ENCODE measurements around the gene ITGA7.
"Not testable (repeated sequence)": the region's sequence is repeated elsewhere in the genome, so short reads cannot be mapped to it uniquely, and the experiment has no call there.

The ITGA7 gene

GRCh38 chr12:55679691-55680090 is 28.0 kb downstream of the ITGA7 start:
- no peak for DNase-seq

GRCh38 chr12:55676707-55677106 is 31.0 kb downstream of the ITGA7 start:
- DNase-seq = no peak

GRCh38 chr12:55675666-55676065 is 32.0 kb downstream of the ITGA7 start:
- DNase-seq = no peak

GRCh38 chr12:55673638-55674037 is 34.1 kb downstream of the ITGA7 start:
- DNase-seq = no peak

GRCh38 chr12:55671746-55672145 is 36.0 kb downstream of the ITGA7 start:
- DNase-seq = no peak

- DNase-seq = no peak
Observed at GRCh38 chr12:55670276-55670675, 37.4 kb downstream of the ITGA7 start.

- DNase-seq = no peak
Observed at GRCh38 chr12:55666508-55666907, 41.2 kb downstream of the ITGA7 start.

GRCh38 chr12:55664826-55665225 is 42.9 kb downstream of the ITGA7 start:
- no peak for DNase-seq

- no peak for DNase-seq
Observed at GRCh38 chr12:55663391-55663790, 44.3 kb downstream of the ITGA7 start.

GRCh38 chr12:55659486-55660385 is 48.0 kb downstream of the ITGA7 start:
- no peak for DNase-seq

GRCh38 chr12:55658635-55659391 is 48.9 kb downstream of the ITGA7 start:
- DNase-seq = no peak

GRCh38 chr12:55658212-55658611 is 49.5 kb downstream of the ITGA7 start:
- no peak for DNase-seq

- no peak for DNase-seq
Observed at GRCh38 chr12:55657212-55657611, 50.5 kb downstream of the ITGA7 start.

GRCh38 chr12:55654511-55655214 is 53.0 kb downstream of the ITGA7 start:
- no peak for DNase-seq

GRCh38 chr12:55653031-55653430 is 54.7 kb downstream of the ITGA7 start:
- no peak for DNase-seq

GRCh38 chr12:55652352-55652751 is 55.4 kb downstream of the ITGA7 start:
- peak; percentile 24 for DNase-seq

- DNase-seq = no peak
Observed at GRCh38 chr12:55651299-55651683, 56.4 kb downstream of the ITGA7 start.

GRCh38 chr12:55650620-55651298 is 56.9 kb downstream of the ITGA7 start:
- not testable (repeated sequence) for DNase-seq

- DNase-seq = no peak
Observed at GRCh38 chr12:55647027-55647426, 60.7 kb downstream of the ITGA7 start.

GRCh38 chr12:55644591-55644990 is 63.1 kb downstream of the ITGA7 start:
- no peak for DNase-seq

- no peak for DNase-seq
Observed at GRCh38 chr12:55642669-55643068, 65.0 kb downstream of the ITGA7 start.

GRCh38 chr12:55642267-55642666 is 65.4 kb downstream of the ITGA7 start:
- no peak for DNase-seq

- DNase-seq = no peak
Observed at GRCh38 chr12:55641595-55641994, 66.1 kb downstream of the ITGA7 start.
